Right hindlimb (tissue), 1 donor: ENCODE measurements around the gene FAM111A.

Experiments used
- DNase-seq: peaks from one replicate; pipeline ENCODE4 v3.0.0-alpha.2; 2018

The FAM111A gene

GRCh38 chr11:59141673-59142460 lies 789 bp upstream of the FAM111A start:
- no peak for DNase-seq

GRCh38 chr11:59144096-59144495 lies 1.4 kb downstream of the FAM111A start:
- no peak for DNase-seq

- DNase-seq = peak; percentile 87
These were observed 2.1 kb downstream of the FAM111A start for GRCh38 chr11:59144579-59145345.

GRCh38 chr11:59145534-59145933 lies 2.9 kb downstream of the FAM111A start:
- DNase-seq = no peak

GRCh38 chr11:59151761-59152160 lies 9.1 kb downstream of the FAM111A start:
- DNase-seq = no peak

GRCh38 chr11:59152312-59152951 lies 9.8 kb downstream of the FAM111A start:
- no peak for DNase-seq

GRCh38 chr11:59154610-59155009 lies 12.0 kb downstream of the FAM111A start:
- no peak for DNase-seq

- no peak for DNase-seq
These were observed 14.8 kb downstream of the FAM111A start for GRCh38 chr11:59157433-59157832.

- peak; percentile 74 for DNase-seq
These were observed 15.8 kb downstream of the FAM111A start for GRCh38 chr11:59158206-59159068.

GRCh38 chr11:59164028-59164427 lies 21.4 kb downstream of the FAM111A start:
- DNase-seq = no peak

GRCh38 chr11:59171508-59172322 lies 29.1 kb downstream of the FAM111A start, which contains the start of gene DTX4:
DTX4 (plus strand) TSS chr11:59172132; CDS start chr11:59172596, 464 bp downstream.
- DNase-seq = peak; percentile 95

- DNase-seq = no peak
These were observed 29.9 kb downstream of the FAM111A start for GRCh38 chr11:59172345-59173079.

GRCh38 chr11:59173080-59173963 lies 30.7 kb downstream of the FAM111A start:
- peak; percentile 69 for DNase-seq

GRCh38 chr11:59173964-59174663 lies 31.5 kb downstream of the FAM111A start:
- DNase-seq = peak; percentile 59

- DNase-seq = no peak
These were observed 32.0 kb downstream of the FAM111A start for GRCh38 chr11:59174664-59175033.

GRCh38 chr11:59175091-59175501 lies 32.4 kb downstream of the FAM111A start:
- no peak for DNase-seq

GRCh38 chr11:59176330-59176729 lies 33.7 kb downstream of the FAM111A start:
- DNase-seq = no peak

GRCh38 chr11:59178402-59178801 lies 35.7 kb downstream of the FAM111A start:
- no peak for DNase-seq

- no peak for DNase-seq
These were observed 36.5 kb downstream of the FAM111A start for GRCh38 chr11:59179121-59179520.
